Osteocyte (in vitro differentiated cells): Measurements from ENCODE around the gene PDYN. TPM values are rescaled to one million over a fixed set of nuclear protein-coding genes. Genes with fewer than 3 reads are reported as not detected.

Experiments used
- DNase-seq: peaks from one replicate; pipeline ENCODE4 v3.0.0; 2021; ENCODE audit warnings: mixed read lengths; ENCODE audit not compliant: unreplicated experiment; ENCODE audit errors: extremely low spot score
- H3K27ac Mint-ChIP-seq: one replicate; pipeline ENCODE4 v1.8.0; 2021; ENCODE audit warnings: mild to moderate bottlenecking, mixed read lengths; ENCODE audit not compliant: unreplicated experiment
- H3K27me3 Mint-ChIP-seq: one replicate; pipeline ENCODE4 v1.8.0; 2021; ENCODE audit warnings: mixed read lengths; ENCODE audit not compliant: unreplicated experiment
- H3K36me3 Mint-ChIP-seq: one replicate; pipeline ENCODE4 v1.8.0; 2021; ENCODE audit warnings: mixed read lengths; ENCODE audit not compliant: unreplicated experiment
- H3K4me1 Mint-ChIP-seq: one replicate; pipeline ENCODE4 v1.8.0; 2021; ENCODE audit warnings: mixed read lengths; ENCODE audit not compliant: unreplicated experiment
- H3K4me3 Mint-ChIP-seq: one replicate; pipeline ENCODE4 v1.8.0; 2021; ENCODE audit warnings: mild to moderate bottlenecking, moderate library complexity, mixed read lengths; ENCODE audit not compliant: unreplicated experiment
- H3K9me3 Mint-ChIP-seq: one replicate; pipeline ENCODE4 v1.8.0; 2021; ENCODE audit warnings: mixed read lengths; ENCODE audit not compliant: unreplicated experiment
- CTCF ChIP-seq: fragments of 200-600 bp; sonication (generic); IDR thresholded peaks from 2 replicates; pipeline ENCODE4 v1.5.0; 2021; ENCODE audit warnings: antibody characterized with exemption, mild to moderate bottlenecking, moderate library complexity
- total RNA-seq: library from RNA; stranded (reverse); gene quantifications from 2 replicates; pipeline ENCODE4 v1.2.1, GENCODE V29; 2021

The PDYN gene
- total RNA-seq, 1 donor from 2014 or later: not detected

GRCh38 chr20:2001119-2001518, 7.3 kb upstream of the PDYN start:
- Mint-ChIP-seq H3K27me3 (peaks cover 4% of the 10 kb centered on the region), H3K36me3 (no peaks in the 10 kb centered on the region), H3K4me3 (no peak overlapping the region), H3K9me3 (no peaks in the 10 kb centered on the region), H3K4me1 (no peaks in the 10 kb centered on the region), H3K27ac (no peak overlapping the region)
- DNase-seq: peak; percentile 30
- no peak for TF ChIP-seq CTCF

- DNase-seq: no peak
- Mint-ChIP-seq H3K4me1 (no peaks in the 10 kb centered on the region), H3K9me3 (no peaks in the 10 kb centered on the region), H3K27ac (no peak overlapping the region), H3K36me3 (no peaks in the 10 kb centered on the region), H3K27me3 (peaks cover 4% of the 10 kb centered on the region), H3K4me3 (no peak overlapping the region)
- TF ChIP-seq CTCF: no peak
Observed at GRCh38 chr20:2000285-2000684, 6.4 kb upstream of the PDYN start.

- Mint-ChIP-seq H3K36me3 (no peaks in the 10 kb centered on the region), H3K27ac (no peak overlapping the region), H3K9me3 (no peaks in the 10 kb centered on the region), H3K4me3 (no peak overlapping the region), H3K4me1 (no peaks in the 10 kb centered on the region), H3K27me3 (peaks cover 9% of the 10 kb centered on the region)
- DNase-seq: peak; percentile 44
- no peak for TF ChIP-seq CTCF
Observed at GRCh38 chr20:1998715-1999114, 4.9 kb upstream of the PDYN start.

- TF ChIP-seq CTCF: no peak
- no peak for DNase-seq
- H3K36me3 Mint-ChIP-seq: no peaks in the 10 kb centered on the region
- H3K27ac Mint-ChIP-seq: no peak overlapping the region
- peaks cover 12% of the 10 kb centered on the region for H3K27me3 Mint-ChIP-seq
- no peaks in the 10 kb centered on the region for H3K9me3 Mint-ChIP-seq
- no peak overlapping the region for H3K4me3 Mint-ChIP-seq
- no peaks in the 10 kb centered on the region for H3K4me1 Mint-ChIP-seq
Observed at GRCh38 chr20:1998193-1998520, 4.3 kb upstream of the PDYN start.

- Mint-ChIP-seq H3K36me3 (no peaks in the 10 kb centered on the region), H3K27me3 (peaks cover 15% of the 10 kb centered on the region), H3K4me1 (no peaks in the 10 kb centered on the region), H3K4me3 (no peak overlapping the region), H3K9me3 (no peaks in the 10 kb centered on the region), H3K27ac (no peak overlapping the region)
- TF ChIP-seq CTCF: no peak
- peak; percentile 64 for DNase-seq
Observed at GRCh38 chr20:1997483-1998192, 3.8 kb upstream of the PDYN start.
